A673 (cell line): ENCODE measurements around the gene LSM3. TPM values are rescaled to one million over a fixed set of nuclear protein-coding genes. Genes with fewer than 3 reads are reported as not detected.
A peak's percentile ranks its signal among the peaks of the same experiment; 100 is the strongest.

Experiments
- BruUV-seq: library from RNA; stranded (reverse); fragments of 400-500 nt; replicated peaks from 2 replicates; lab custom pipeline; 2021; lab: Mats Ljungman, UMichigan
- CTCF ChIA-PET: fragments of 300-600 bp; sonication (Branson Sonifier 250); formaldehyde crosslinking; loops from one replicate; lab custom pipeline; 2022; ENCODE audit warnings: antibody characterized with exemption; lab: Charles Lee
- POLR2A ChIA-PET: fragments of 300-600 bp; sonication (Branson Sonifier 250); formaldehyde crosslinking; loops from one replicate; lab custom pipeline; 2022; ENCODE audit warnings: antibody characterized with exemption; ENCODE audit not compliant: low non-redundant PET; lab: Charles Lee
- DNase-seq: peaks from one replicate; pipeline ENCODE4 v3.0.0-alpha.2; 2015; ENCODE audit warnings: low spot score
- H3K27ac ChIP-seq: fragments of 200-600 bp; sonication (generic); 2 replicates; pipeline ENCODE4 v1.5.1; 2016; ENCODE audit warnings: mixed run types, low read depth, mild to moderate bottlenecking, mixed read lengths, antibody characterized with exemption, low read length; ENCODE audit not compliant: poor library complexity, severe bottlenecking
- H3K27me3 ChIP-seq: fragments of 200-600 bp; sonication (generic); replicated peaks from 2 replicates; pipeline ENCODE4 v1.6.1; 2017; ENCODE audit warnings: mixed run types, low read depth, mild to moderate bottlenecking, mixed read lengths, antibody characterized with exemption, low read length; ENCODE audit not compliant: insufficient read depth, poor library complexity
- H3K36me3 ChIP-seq: fragments of 200-600 bp; sonication (generic); 2 replicates; pipeline ENCODE4 v1.6.1; 2016; ENCODE audit warnings: mixed run types, mild to moderate bottlenecking, mixed read lengths, antibody characterized with exemption, low read length; ENCODE audit not compliant: insufficient read depth, poor library complexity, severe bottlenecking
- H3K4me1 ChIP-seq: fragments of 200-600 bp; sonication (generic); 2 replicates; pipeline ENCODE4 v1.6.1; 2017; ENCODE audit warnings: mixed run types, mild to moderate bottlenecking, mixed read lengths, antibody characterized with exemption, low read length; ENCODE audit not compliant: insufficient read depth, poor library complexity, severe bottlenecking
- H3K4me3 ChIP-seq: fragments of 200-600 bp; sonication (generic); 2 replicates; pipeline ENCODE4 v1.5.1; 2016; ENCODE audit warnings: low read depth, mixed run types, mild to moderate bottlenecking, mixed read lengths, low read length; ENCODE audit not compliant: poor library complexity, severe bottlenecking
- H3K9me3 ChIP-seq: fragments of 200-600 bp; sonication (generic); 2 replicates; pipeline ENCODE4 v1.6.1; 2016; ENCODE audit warnings: mixed run types, low read depth, mild to moderate bottlenecking, mixed read lengths, antibody characterized with exemption, low read length; ENCODE audit not compliant: poor library complexity, severe bottlenecking
- CTCF ChIP-seq: fragments of 300-800, 200-600 bp; sonication (generic); conservative IDR thresholded peaks from 2 replicates; pipeline ENCODE4 v1.5.1; 2017; ENCODE audit warnings: low read depth, mild to moderate bottlenecking, antibody characterized with exemption, low read length, moderate library complexity, mixed read lengths
- EZH2 ChIP-seq: fragments of 200-600 bp; sonication (generic); IDR thresholded peaks from 2 replicates; pipeline ENCODE4 v1.6.1; 2017; ENCODE audit warnings: borderline replicate concordance, low read depth, mild to moderate bottlenecking, mixed read lengths, antibody characterized with exemption, low read length; ENCODE audit not compliant: poor library complexity, severe bottlenecking
- intact Hi-C: fragments of 100-400 bp; cut with micrococcal nuclease; formaldehyde crosslinking; loops from one replicate; pipeline ENCODE4 v1.10.0; 2022; ENCODE audit not compliant: unreplicated experiment
- total RNA-seq: library from RNA; stranded (reverse); gene quantifications from 2 replicates; pipeline ENCODE4 v1.2.3, GENCODE V29; 2021

Gene LSM3
- total RNA-seq, 1 experiment from 2014 or later = 29.4 TPM

DNA sequence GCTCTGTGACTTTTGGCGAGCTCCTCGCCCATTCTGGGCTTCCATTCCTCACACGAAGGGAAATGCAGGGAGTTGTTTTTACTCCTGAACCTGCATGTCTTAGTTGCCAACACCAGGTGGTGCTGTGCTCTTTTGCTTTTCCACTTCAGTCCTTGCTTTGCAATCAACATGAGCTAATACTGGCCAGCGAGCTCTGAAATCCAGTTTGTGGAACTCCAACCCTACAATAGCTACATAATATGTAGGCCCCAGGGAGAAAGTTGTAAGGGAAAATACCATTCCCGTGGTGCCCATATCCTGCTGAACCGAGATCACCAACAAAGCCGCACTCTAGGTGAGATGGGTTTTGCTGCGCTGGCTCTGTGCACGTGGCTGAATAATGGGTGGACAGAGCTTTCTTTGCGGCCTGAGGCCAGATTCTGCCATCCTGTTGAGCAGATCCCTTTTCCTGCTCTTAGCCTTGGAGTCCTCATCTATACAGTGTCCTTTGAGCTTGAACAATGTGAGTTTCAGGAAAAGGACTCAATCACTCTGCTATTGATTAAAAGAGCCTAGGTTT, 25.0 kb downstream of the LSM3 start:
- POLR2A ChIA-PET = interaction anchor here (0.6 kb wide), 3 partner anchors 25 to 534 kb away, joined by 3 read pairs; partner anchors contain the start of genes LSM3 and SLC6A6
- intact Hi-C loops = loop anchor here (1.0 to 5.0 kb wide), 2 partner anchors 265 to 719 kb away; no protein-coding TSS in a partner anchor
- BruUV-seq = no TSS peak

DNA sequence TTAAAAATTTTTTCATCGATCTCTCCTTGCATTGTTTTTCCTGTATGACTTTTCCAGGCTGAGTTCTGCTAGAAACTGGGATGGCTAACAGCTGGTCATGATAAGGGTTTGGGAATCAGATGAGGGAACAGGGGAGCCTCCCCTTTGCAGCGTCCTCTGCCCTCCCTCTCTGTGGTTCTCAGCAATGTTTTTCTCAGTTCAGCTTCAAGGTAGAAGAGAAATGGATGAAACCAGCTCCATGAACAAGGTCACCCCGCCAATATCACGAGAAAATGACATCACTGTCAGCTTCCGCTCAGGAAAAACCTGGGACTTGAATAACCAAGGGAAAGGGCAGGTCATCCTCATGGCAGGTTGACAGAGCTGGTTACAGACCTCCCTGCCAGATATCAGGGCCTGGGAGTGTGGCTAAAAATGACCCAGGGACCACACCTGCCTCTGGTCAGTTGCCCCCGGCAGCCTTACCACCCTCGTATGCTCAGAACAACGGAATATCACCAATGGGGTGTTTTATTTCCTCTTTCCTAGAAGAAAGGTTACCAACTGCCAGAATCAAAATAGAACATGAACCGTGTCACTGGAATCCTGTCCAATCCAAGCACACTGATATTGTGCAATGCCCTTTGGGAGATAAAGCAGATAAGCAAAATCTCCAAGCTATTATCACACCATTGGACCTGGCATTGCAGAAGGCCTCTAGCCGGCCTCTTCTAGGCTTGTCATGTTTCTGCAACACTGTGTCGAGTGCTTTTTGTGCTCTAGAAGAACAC, 26.1 kb downstream of the LSM3 start:
- CTCF ChIA-PET = no interaction called here
- Histone ChIP-seq H3K27ac (no peak overlapping the region), H3K36me3 (no peaks in the 10 kb centered on the region), H3K4me1 (no peaks in the 10 kb centered on the region), H3K4me3 (no peak overlapping the region), H3K27me3 (no peaks in the 10 kb centered on the region), H3K9me3 (no peaks in the 10 kb centered on the region)
- TF ChIP-seq CTCF (no peak), EZH2 (no peak)
- intact Hi-C loops = loop anchor here (5.0 kb wide), 1 partner anchor 718 kb away; no protein-coding TSS in a partner anchor
- BruUV-seq = no TSS peak
- no peak for DNase-seq
- POLR2A ChIA-PET = no interaction called here

More for the DNA sequence above, 25.0 kb downstream of the LSM3 start:
- H3K4me3 ChIP-seq = no peak overlapping the region
- CTCF ChIA-PET = interaction anchor here (0.6 to 1.5 kb wide), 14 partner anchors 9 to 718 kb away, joined by 3 to 14 read pairs (median 6); partner anchors contain the start of genes LSM3 and XPC
- DNase-seq = peak; percentile 76
- TF ChIP-seq EZH2 (no peak), CTCF (peak; percentile 89)
- H3K9me3 ChIP-seq = no peaks in the 10 kb centered on the region
- H3K36me3 ChIP-seq = peaks cover 2% of the 10 kb centered on the region
- H3K27ac ChIP-seq = no peak overlapping the region
- no peaks in the 10 kb centered on the region for H3K4me1 ChIP-seq
- no peaks in the 10 kb centered on the region for H3K27me3 ChIP-seq

GRCh38 chr3:14206548-14207177, 28.0 kb downstream of the LSM3 start:
- Histone ChIP-seq H3K4me1 (no peaks in the 10 kb centered on the region), H3K27me3 (no peaks in the 10 kb centered on the region), H3K4me3 (no peak overlapping the region), H3K9me3 (no peaks in the 10 kb centered on the region), H3K27ac (no peak overlapping the region), H3K36me3 (no peaks in the 10 kb centered on the region)
- ChIA-PET POLR2A (no interaction called here), CTCF (no interaction called here)
- DNase-seq = no peak
- TF ChIP-seq CTCF (no peak), EZH2 (no peak)
- no TSS peak for BruUV-seq
- intact Hi-C loops = no loop called here
